HG03558 (cell line): ENCODE data around the gene VTI1A.

Experiments
- ATAC-seq: cut with Tn5 transposase; IDR thresholded peaks from one replicate; pipeline ENCODE4 v1.9.1; 2021; ENCODE audit warnings: moderate number of reproducible peaks; ENCODE audit not compliant: unreplicated experiment; ENCODE audit errors: extremely low read depth

VTI1A gene

DNA sequence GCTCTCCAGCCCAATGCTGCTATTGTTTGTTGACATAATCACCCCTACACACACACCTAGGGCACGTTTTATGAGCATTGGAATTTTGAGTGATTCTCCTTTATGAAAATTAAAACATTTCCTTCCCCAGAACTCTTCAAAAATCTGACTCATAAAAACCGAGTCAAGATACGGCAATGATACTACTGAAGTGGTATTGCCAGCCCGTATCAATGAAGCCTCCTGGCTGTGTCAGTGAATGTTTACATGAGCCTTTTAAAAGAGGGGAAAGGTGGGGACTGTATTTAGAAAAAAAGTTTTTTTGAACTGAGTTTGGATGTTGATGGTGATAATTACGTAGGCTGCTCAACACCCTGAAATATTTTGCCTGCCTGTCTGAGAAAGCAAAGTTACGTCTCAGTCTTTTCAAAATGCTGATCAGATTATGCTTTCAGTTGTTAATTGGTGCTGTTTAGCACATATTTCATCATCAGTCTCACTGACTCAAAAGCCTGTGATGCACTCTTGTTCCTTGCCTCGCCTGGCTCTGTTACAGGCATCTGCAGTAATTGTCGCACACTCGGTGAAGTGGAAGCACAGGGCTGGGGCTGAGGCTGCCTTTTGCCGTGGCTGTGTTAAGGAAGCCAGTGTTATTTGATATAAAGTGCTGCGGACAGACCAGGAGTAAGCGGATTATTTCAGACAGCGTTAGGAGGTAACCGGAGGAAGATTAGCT lies 345.6 kb downstream of the VTI1A start:
- ATAC-seq, result no peak

DNA sequence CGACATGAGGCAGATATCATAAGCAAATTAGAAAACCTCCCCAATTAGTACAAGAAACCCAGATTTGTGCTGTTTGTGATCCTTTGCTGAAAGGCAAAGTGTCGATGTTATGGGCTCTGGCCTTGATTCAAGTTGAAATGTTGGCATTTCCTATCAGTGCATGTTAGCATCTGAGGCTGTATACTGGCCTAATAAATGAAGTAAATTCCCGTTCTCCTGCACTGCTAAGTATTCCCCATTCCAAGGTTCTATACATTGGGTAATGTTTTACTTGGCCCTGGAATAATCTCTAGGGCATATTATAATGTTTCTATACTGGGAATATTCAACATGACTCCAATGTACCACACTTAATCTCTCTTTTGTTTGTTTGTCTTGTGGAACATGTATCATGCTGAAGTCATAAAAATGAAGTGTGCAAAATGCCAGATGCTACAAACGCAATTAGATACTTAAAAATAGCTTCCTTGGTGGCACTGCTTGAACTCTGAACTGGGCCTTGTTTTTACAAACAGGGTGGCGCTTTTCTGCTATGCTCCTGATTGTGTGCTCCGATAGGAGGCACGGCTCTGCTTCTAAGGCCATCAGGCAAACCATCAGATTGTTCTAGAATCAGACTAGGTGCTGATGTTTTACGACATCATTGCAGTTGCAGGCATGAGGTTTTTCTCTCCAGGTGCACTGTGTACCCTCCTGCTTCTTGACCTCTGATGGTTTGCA lies 346.3 kb downstream of the VTI1A start:
- no peak for ATAC-seq

DNA sequence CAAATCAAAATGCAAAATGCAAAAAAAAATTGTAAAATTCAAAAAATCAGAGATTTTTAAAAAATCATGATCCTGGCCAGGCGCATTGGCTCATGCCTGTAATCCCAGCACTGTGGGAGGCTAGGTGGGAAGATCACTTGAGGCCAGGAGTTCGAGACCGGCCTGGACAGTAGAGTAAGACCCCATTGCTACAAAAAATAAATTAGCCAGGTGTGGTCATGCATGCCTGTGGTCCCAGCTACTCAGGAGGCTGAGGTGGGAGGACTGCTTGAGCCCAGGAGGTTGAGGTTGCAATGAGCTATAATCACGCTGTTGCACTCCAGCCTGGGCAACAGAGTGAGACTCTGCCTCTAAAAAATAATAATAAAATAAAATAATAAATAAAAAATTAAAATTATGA lies 347.2 kb downstream of the VTI1A start:
- no peak for ATAC-seq

GRCh38 chr10:112795067-112795466 lies 348.1 kb downstream of the VTI1A start:
- no peak for ATAC-seq

DNA sequence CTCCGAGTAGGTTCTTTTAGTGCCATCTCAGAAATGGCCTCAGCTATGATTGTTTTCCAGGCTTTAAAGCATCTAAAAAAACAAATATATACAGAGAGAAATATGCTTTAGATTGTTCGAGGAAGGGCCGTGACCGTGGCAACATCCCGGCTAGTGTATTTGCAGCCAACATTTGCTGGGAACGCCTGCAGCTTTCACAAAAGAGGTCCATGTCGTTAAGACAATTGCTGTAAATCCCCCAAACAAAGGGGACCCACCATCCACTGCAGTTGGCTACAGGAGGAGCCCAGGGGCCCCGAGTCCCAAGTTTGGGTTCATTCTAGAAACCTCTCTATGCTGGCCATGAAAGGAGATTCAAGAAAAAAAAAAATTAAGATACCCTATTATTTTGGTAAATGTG lies 350.2 kb downstream of the VTI1A start:
- no peak for ATAC-seq

DNA sequence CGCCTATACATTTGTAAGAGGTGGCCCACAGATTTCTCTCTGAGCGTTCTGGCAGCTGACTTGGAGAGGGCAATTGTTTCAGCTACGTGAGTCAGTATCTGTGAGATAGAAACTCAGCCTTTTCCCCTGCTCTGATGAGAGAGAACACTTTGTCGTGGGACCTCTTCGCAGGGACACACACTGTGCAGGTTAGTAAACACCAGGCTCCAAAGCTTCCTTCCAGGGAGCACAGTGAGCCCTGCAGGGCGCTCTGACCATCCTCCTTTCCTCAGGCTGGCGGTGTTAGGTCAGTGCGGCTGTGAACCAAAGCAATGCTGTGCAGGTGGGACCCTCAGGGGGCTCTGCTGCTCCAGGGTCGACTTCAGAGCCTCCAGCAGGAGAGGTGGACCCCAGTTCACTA lies 350.8 kb downstream of the VTI1A start:
- ATAC-seq, result no peak

DNA sequence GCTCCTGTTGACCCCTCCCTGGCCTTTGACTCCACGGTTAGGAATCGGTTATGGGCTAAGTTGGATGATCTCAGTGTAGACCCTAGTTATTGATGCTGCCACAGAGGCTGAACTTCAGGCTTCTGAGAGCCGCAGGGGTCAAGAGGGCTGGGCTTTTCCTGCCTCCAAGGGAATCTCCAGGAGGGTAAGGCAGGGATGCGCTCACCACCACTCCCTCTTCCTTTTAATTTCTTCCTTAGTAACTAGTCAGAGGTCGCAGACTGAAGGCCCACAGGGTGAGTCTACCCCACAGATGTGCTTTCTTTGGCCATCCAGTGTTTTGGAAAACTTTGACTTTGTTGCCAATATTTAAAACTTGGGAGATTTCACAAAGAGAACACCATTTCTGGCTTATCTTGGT lies 352.0 kb downstream of the VTI1A start:
- ATAC-seq, result no peak

DNA sequence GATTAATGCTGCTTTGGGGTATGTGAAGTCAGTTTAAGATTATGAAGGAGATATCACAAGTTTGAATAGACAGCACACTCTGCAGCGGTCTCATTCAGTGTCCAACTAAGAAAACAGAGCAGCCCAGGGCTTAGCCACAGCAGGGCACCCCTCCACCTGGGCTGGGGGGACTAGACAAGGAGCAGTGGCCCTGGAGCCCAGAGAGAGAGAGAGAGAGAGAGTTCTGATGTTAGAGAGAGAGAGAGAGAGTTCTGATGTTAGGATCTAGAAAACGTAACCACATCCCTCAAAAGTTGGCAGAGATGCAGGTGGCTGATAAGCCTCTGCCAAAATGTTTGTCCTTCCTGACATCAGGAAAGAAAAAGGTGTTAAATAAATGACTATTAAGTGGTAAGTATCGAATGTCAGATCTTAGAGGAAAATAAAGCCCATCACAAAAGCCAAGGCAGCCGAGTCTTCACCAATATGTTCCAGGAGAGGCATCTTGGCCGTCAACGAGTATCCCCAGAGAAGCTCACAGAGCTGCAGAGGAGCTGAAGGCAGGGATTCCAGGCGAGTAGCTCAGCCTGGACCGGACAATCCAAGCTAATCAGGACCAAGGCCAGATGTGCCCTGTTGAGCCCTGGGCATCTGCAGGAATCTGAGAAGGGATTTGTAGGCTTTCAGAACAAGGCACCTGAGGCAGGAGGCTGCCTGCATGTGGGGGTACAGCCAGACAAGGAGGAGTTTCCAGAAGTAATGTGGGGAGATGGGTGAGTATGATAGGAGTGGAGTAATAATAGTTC lies 352.9 kb downstream of the VTI1A start:
- no peak for ATAC-seq

GRCh38 chr10:112801004-112801403 lies 354.0 kb downstream of the VTI1A start:
- no peak for ATAC-seq

- no peak for ATAC-seq
Measured at GRCh38 chr10:112801748-112802147, 354.7 kb downstream of the VTI1A start.

DNA sequence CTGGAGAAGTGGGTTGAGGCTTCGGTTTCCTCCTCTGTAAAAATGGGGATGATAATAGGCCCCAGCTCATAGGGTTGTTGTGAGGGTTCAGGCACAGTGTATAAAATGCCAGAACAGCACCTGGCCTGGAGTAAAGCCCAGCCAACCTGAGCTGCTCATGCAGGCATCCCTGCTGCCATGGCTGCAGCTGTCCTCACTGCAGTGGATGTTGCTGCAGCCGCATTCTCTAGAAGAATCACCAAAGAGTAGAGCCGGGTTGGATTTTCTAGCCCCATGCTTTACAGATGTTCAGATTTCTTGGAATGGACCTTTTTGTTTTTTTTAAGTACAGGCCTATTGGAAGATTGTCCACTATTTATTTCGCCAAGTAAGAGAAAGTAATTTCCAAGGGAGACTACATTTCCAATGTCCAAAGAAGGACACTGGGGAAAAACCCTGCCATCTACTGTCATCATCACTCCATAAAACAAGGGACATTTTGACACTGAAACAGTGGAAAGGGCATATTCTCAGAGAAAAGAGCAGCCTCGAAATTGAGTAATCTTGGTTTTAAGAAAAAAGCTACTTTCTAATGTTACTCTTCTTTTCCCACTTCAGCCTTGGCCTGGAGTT lies 355.5 kb downstream of the VTI1A start:
- no peak for ATAC-seq

GRCh38 chr10:112803961-112804401 lies 357.0 kb downstream of the VTI1A start:
- no peak for ATAC-seq

GRCh38 chr10:112805254-112805590 lies 358.2 kb downstream of the VTI1A start:
- no peak for ATAC-seq

DNA sequence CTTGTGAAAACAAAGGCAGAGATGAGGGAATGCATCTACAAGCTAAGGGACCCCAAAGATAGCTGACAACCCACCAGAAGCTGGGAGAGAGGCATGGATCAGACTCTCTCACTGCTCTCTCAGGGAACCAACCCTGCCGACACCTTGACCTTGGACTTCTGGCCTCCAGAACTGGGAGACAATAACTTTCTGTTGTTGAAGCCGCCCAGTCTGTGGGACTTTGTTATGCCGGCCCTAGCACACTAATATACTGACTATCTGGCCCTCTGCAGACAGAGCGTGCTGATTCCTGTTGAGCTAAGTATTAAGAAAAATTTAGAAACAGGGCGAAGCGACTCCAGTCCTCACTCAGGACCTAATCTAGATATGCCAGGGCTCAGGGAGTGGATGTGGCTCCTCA lies 358.7 kb downstream of the VTI1A start:
- ATAC-seq, result no peak

GRCh38 chr10:112807013-112807412 lies 360.0 kb downstream of the VTI1A start:
- no peak for ATAC-seq

DNA sequence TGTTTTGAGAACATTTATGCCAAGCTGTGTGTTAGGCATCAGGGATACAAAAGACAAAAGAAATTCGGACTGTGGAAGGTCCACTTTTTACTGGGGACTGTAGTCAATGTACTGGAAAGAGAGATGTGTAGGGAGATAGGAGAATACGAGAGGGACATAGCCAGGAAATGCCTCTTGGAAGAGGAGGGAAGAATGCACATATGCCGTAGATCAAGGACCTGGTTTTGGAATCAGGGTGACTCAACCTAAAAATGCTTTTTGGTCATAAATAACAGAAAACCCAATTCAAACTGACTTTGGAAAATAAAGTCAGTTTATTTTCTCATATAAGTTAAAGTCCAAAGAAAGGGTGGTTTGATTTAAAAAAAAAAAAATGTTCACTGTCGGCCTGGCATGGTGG lies 362.7 kb downstream of the VTI1A start:
- no peak for ATAC-seq

DNA sequence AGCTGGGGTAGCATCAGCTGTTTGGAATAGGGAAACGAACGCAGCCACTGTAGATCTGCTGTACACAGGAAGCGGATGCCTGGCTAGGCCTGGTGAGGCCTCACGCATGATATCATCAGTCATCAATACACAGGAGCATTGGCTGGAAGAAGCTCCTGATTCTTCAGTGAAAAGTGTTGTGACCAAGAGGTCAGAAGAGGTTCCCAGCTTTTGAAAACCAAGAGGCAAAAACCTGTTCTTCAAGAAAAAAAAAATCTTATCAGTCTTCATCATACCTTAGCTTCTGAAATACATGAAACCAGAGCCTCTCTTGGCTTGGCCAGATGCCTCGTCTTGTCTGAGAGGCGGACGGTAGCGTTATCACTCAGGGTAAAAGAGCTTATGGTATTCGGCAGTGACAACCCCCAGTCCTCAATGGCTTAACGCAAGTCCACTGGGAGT lies 363.7 kb downstream of the VTI1A start:
- ATAC-seq, result no peak

GRCh38 chr10:112811741-112812551 lies 364.9 kb downstream of the VTI1A start:
- no peak for ATAC-seq

DNA sequence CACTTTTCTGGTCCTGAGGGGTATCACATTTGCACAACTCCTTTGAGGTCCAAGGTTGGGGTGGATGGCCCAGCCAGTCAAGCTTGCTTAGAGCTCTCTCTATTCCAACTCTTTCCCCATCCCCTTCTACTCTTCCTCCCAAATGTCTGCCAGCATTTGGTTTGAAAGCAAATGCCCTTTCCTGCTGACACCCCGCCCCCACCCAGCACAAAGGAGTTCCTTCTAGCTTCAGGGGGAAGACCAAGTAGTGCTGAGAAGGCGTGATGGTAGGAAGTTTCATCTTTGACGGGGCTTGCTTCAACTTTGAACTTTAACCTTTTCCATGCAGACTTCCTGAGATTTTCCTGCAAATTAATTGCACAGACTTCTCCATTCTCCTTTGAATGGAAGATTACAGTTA lies 365.6 kb downstream of the VTI1A start:
- no peak for ATAC-seq
